Calu3 (cell line): ENCODE data around the gene SCRN2. TPM values are rescaled to one million over a fixed set of nuclear protein-coding genes. Genes with fewer than 3 reads are reported as not detected.
A peak's percentile ranks its signal among the peaks of the same experiment; 100 is the strongest.

Experiments
- BruUV-seq: library from RNA; stranded (reverse); fragments of 400-500 nt; replicated peaks from 2 replicates; lab custom pipeline; 2021; lab: Mats Ljungman, UMichigan
- CTCF ChIA-PET: fragments of 300-600 bp; sonication (Branson Sonifier 250); formaldehyde crosslinking; loops from one replicate; lab custom pipeline; 2022; ENCODE audit warnings: antibody characterized with exemption; lab: Charles Lee
- DNase-seq: peaks from one replicate; pipeline ENCODE4 v3.0.0; 2022
- H3K27ac Mint-ChIP-seq: one replicate; pipeline ENCODE4 v1.8.0; 2022; ENCODE audit warnings: mixed read lengths; ENCODE audit not compliant: unreplicated experiment
- H3K27me3 Mint-ChIP-seq: one replicate; pipeline ENCODE4 v1.8.0; 2022; ENCODE audit warnings: mixed read lengths; ENCODE audit not compliant: unreplicated experiment
- H3K36me3 Mint-ChIP-seq: one replicate; pipeline ENCODE4 v1.8.0; 2022; ENCODE audit warnings: mild to moderate bottlenecking, moderate library complexity, mixed read lengths; ENCODE audit not compliant: insufficient read depth, unreplicated experiment
- H3K4me1 Mint-ChIP-seq: one replicate; pipeline ENCODE4 v1.8.0; 2022; ENCODE audit warnings: mild to moderate bottlenecking, low read depth, mixed read lengths; ENCODE audit not compliant: unreplicated experiment
- H3K4me3 Mint-ChIP-seq: one replicate; pipeline ENCODE4 v1.8.0; 2022; ENCODE audit warnings: mild to moderate bottlenecking, low read depth, moderate library complexity, mixed read lengths; ENCODE audit not compliant: unreplicated experiment
- H3K9me3 Mint-ChIP-seq: one replicate; pipeline ENCODE4 v1.8.0; 2022; ENCODE audit warnings: low read depth, mixed read lengths; ENCODE audit not compliant: unreplicated experiment
- CTCF ChIP-seq: fragments of 200-600 bp; IDR thresholded peaks from one replicate; pipeline ENCODE4 v1.8.0; 2022; ENCODE audit warnings: antibody characterized with exemption; ENCODE audit not compliant: unreplicated experiment
- intact Hi-C: fragments of 100-400 bp; cut with micrococcal nuclease; formaldehyde crosslinking; loops from one replicate; pipeline ENCODE4 v1.10.0; 2022; ENCODE audit not compliant: unreplicated experiment
- total RNA-seq: library from RNA; stranded (reverse); gene quantifications from 2 replicates; pipeline ENCODE4 v1.2.3, GENCODE V29; 2022

SCRN2 gene
- total RNA-seq, 1 experiment from 2014 or later: 37.0 TPM

- Mint-ChIP-seq H3K9me3 (no peaks in the 10 kb centered on the region), H3K4me3 (no peak overlapping the region), H3K27me3 (no peaks in the 10 kb centered on the region), H3K27ac (no peak overlapping the region), H3K4me1 (peaks cover 34% of the 10 kb centered on the region), H3K36me3 (peaks cover 43% of the 10 kb centered on the region)
- no TSS peak for BruUV-seq
- no peak for DNase-seq
- CTCF ChIA-PET: interaction anchor here (0.5 kb wide), 1 partner anchor 558 kb away, joined by 4 read pairs; no protein-coding TSS in a partner anchor
- no peak for TF ChIP-seq CTCF
- intact Hi-C loops: no loop called here
These were observed 27.5 kb downstream of the SCRN2 start for GRCh38 chr17:47813512-47814031.

DNA sequence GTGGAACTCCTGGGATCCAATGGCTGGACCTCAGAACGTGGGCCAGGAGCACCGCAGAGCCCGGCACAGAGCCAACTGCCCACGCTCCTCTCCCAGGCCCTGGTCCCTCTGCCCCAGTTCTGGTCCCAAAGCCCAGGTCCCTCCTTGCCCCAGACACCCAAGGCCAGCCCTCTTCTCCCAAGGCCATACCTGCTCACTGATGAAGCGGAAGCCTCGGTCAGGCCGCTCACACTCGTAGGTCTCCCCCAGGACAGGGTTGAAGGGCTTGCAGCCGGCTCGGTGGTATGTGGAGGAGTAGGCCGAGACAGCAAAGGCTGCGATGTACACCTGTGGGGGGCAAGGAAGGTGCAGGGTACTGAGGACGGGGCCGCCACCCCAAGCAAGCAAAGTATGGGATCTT, 28.0 kb downstream of the SCRN2 start:
- peaks cover 43% of the 10 kb centered on the region for H3K36me3 Mint-ChIP-seq
- no peak for DNase-seq
- H3K4me3 Mint-ChIP-seq: no peak overlapping the region
- H3K4me1 Mint-ChIP-seq: peaks cover 34% of the 10 kb centered on the region
- CTCF ChIA-PET: no interaction called here
- TF ChIP-seq CTCF: no peak
- intact Hi-C loops: no loop called here
- no peak overlapping the region for H3K27ac Mint-ChIP-seq
- no peaks in the 10 kb centered on the region for H3K27me3 Mint-ChIP-seq
- H3K9me3 Mint-ChIP-seq: no peaks in the 10 kb centered on the region
- BruUV-seq: no TSS peak

DNA sequence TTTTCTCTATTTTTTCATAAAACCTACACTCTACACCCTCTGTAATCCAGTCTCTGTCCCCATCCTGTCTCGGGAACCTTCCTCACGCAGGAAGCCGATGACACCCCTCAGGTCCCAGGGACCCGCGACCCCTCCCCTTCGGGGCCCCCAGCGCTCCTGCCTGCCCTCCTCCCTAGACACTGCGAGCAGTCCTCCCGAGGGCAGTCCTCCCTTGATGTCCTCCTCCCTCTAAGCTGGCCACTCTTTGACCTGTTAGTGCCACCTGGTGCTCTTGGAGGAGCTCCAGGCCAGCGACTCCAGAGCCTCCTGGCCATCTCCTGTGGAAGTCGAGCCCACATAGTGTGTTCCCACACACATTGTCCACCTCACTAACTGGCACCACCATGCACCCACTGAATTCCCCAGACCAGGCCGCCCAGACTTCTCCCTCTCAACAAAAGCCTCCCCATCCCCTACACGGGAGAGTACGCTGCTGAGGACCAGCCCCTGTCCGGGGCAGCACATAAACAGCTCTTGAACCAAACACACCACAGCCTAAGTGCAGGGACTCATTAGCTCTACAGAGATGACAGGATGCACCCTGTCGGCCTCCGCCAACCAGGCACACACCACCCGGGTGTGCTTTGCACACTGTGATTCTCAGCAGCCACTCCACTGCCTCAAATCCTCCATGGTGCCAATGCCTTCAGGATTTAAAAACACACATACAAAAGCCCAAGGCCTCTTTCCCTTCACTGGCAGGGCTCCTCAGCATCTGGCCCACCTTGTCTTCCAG, 28.7 kb downstream of the SCRN2 start:
- H3K4me3 Mint-ChIP-seq: no peak overlapping the region
- no peaks in the 10 kb centered on the region for H3K27me3 Mint-ChIP-seq
- no peaks in the 10 kb centered on the region for H3K9me3 Mint-ChIP-seq
- peaks cover 34% of the 10 kb centered on the region for H3K4me1 Mint-ChIP-seq
- no TSS peak for BruUV-seq
- peaks cover 51% of the 10 kb centered on the region for H3K36me3 Mint-ChIP-seq
- intact Hi-C loops: no loop called here
- no peak for DNase-seq
- no peak overlapping the region for H3K27ac Mint-ChIP-seq
- CTCF ChIA-PET: no interaction called here
- no peak for TF ChIP-seq CTCF

GRCh38 chr17:47811709-47812108, 29.4 kb downstream of the SCRN2 start:
- BruUV-seq: no TSS peak
- Mint-ChIP-seq H3K36me3 (peaks cover 49% of the 10 kb centered on the region), H3K27ac (peak overlapping the region; percentile 61), H3K9me3 (no peaks in the 10 kb centered on the region), H3K27me3 (no peaks in the 10 kb centered on the region), H3K4me3 (no peak overlapping the region), H3K4me1 (peaks cover 34% of the 10 kb centered on the region)
- no peak for TF ChIP-seq CTCF
- intact Hi-C loops: no loop called here
- no peak for DNase-seq
- CTCF ChIA-PET: interaction anchor here (0.7 kb wide), 1 partner anchor 79 kb away, joined by 4 read pairs; the partner anchor contains the start of gene TBX21
